NCI-H2196 treated with DMSO at 0.1 percent for 48 hours (cell line): Measurements from ENCODE around the gene TMEM168.

Experiments
- DNase-seq: peaks from one replicate; lab custom pipeline; 2025; ENCODE audit not compliant: unreplicated experiment; lab: John Stamatoyannopoulos, UW

The TMEM168 gene

GRCh38 chr7:112726076-112726475 is 64.1 kb downstream of the TMEM168 start:
- no peak for DNase-seq

GRCh38 chr7:112723416-112723815 is 66.8 kb downstream of the TMEM168 start:
- DNase-seq = no peak

- DNase-seq = no peak
Observed at GRCh38 chr7:112721366-112721765, 68.8 kb downstream of the TMEM168 start.

- no peak for DNase-seq
Observed at GRCh38 chr7:112715525-112715924, 74.7 kb downstream of the TMEM168 start.

DNA sequence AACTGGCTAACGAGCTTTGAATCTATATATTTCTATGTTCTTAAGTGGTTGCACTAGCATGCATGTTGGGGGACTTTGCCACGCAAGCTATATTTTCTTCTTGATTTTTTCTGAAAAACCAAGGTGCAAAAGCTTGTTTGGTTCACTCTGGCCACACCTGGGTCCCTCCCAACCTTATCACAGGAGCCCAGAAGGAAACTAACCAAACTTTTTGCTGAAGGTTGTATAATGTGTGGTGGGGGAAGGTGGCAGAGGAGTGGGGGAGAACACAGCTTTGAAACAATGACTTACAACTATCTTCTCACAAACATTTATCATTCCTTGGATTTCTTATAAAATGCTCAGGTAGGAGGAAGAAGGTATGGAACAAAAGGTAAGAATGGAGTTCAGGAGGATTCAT is 75.3 kb downstream of the TMEM168 start:
- DNase-seq = no peak
